H1 (cell line): ENCODE measurements around the gene PNPLA1. TPM values are rescaled to one million over a fixed set of nuclear protein-coding genes. Genes with fewer than 3 reads are reported as not detected.

ENCODE experiments used
- CHD7 ChIP-seq: fragments of 300-600 bp; sonication (generic); IDR thresholded peaks from 2 replicates; pipeline ENCODE4 v1.7.1; 2012; ENCODE audit warnings: low read length, moderate library complexity, mild to moderate bottlenecking, inconsistent platforms; ENCODE audit not compliant: insufficient replicate concordance
- CREB1 ChIP-seq: IDR thresholded peaks from 2 replicates; pipeline ENCODE4 v1.6.1; 2012; ENCODE audit warnings: inconsistent platforms
- CTBP2 ChIP-seq: IDR thresholded peaks from 2 replicates; pipeline ENCODE4 v1.7.0; 2011; ENCODE audit warnings: borderline replicate concordance, mild to moderate bottlenecking, moderate library complexity, mixed read lengths, low read length; ENCODE audit not compliant: insufficient read depth, insufficient read length
- JUND ChIP-seq: IDR thresholded peaks from 2 replicates; pipeline ENCODE4 v1.6.1; 2011; ENCODE audit warnings: mild to moderate bottlenecking, improper control_type of control experiment, low read length
- PHF8 ChIP-seq: fragments of 200-600 bp; sonication (generic); conservative IDR thresholded peaks from 2 replicates; pipeline ENCODE4 v1.7.1; 2012; ENCODE audit warnings: low read depth, mild to moderate bottlenecking, inconsistent platforms, low read length, moderate library complexity
- RXRA ChIP-seq: IDR thresholded peaks from 2 replicates; pipeline ENCODE4 v1.6.1; 2011; ENCODE audit warnings: low read depth, mild to moderate bottlenecking, low read length, moderate library complexity; ENCODE audit not compliant: insufficient read depth
- SP1 ChIP-seq: IDR thresholded peaks from 2 replicates; pipeline ENCODE4 v1.6.1; 2011; ENCODE audit warnings: low read depth, low read length
- TAF7 ChIP-seq: optimal IDR thresholded peaks from 2 replicates; pipeline ENCODE3; 2011; ENCODE audit warnings: low read depth, mild to moderate bottlenecking, inconsistent platforms, low read length, moderate library complexity, borderline replicate concordance
- TCF12 ChIP-seq: IDR thresholded peaks from 2 replicates; pipeline ENCODE4 v1.6.1; 2011; ENCODE audit warnings: low read depth, mild to moderate bottlenecking, low read length
- ZNF274 ChIP-seq: IDR thresholded peaks from 2 replicates; pipeline ENCODE4 v1.7.0; 2012; ENCODE audit warnings: low read length, borderline replicate concordance; ENCODE audit errors: extremely low read depth
- polyA plus RNA-seq, 7 experiments: library from polyadenylated mRNA; depleted of rRNA in 3 of 7; stranded (reverse) in 5 of 7; unstranded in 2 of 7; fragments of >200 nt in 5 of 7; fragments of 200-250 nt in 2 of 7; gene quantifications; 1 replicate in 5 of 7; 2 replicates in 1 of 7; 4 replicates in 1 of 7; pipeline versions ENCODE4 v1.2.1 to v1.2.3, GENCODE V29; 2011 to 2013; ENCODE audit warnings: missing spikeins in 2 of 7, mixed read lengths in 2 of 7
- total RNA-seq: library from RNA; stranded (reverse); fragmentation: NEBNext Ultra II Directional; extraction: Animal tissue kit (Norgen Biotek cat#: 25700); gene quantifications from 2 replicates; pipeline ENCODE4 v1.2.1, GENCODE V29; 2021

PNPLA1 gene
- total and polyA plus RNA-seq, 2 of the 8 experiments (the other 6 are each of a cell fraction or from before 2014, with no cell fraction given): not detected

DNA sequence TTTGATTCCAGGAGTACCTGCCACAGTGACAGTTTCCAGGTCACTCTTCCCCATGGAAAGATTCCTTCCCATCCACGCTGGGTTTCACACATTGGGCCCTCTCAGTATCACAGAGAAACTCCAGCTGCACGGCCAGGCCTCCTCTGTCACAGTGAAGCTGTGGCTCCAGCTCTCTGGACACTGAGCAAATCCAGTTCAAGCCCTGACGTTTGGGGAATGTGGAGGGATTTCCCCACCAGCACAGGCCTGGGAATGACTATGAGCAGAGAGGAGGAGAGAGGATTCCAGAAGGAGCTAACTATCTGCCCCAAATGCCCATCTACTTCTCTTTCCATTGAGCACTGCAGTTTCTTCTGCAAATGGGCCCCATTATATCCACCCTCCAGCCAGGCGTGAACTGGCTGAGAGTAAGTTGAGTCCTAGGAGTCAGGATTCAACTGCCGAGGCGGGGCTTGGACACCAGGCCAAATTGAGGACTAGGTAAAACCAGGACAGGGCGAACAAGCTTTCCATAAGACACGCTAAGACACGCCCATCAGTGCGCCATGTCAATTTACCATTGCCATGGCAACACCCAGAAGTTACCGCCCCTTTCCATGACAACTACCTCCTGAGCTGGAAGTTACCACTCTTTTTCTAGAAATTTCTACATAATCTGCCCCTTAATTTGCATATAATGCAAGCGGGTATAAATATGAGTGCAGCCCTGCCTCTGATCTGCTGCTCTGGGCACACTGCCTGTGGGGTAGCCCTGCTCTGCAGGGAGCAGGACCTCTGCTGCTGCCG is 76.0 kb downstream of the PNPLA1 start (continued):
- no peak for TF ChIP-seq CHD7
- TF ChIP-seq SP1: no peak
- no peak for TF ChIP-seq CREB1
- no peak for TF ChIP-seq ZNF274
- TF ChIP-seq RXRA: no peak
- TF ChIP-seq TAF7: no peak
- no peak for TF ChIP-seq CTBP2
- TF ChIP-seq TCF12: no peak
- TF ChIP-seq PHF8: no peak
- no peak for TF ChIP-seq JUND
